Left lobe of liver (tissue), 2 donors: ENCODE data around the gene OR56B4. TPM values are rescaled to one million over a fixed set of nuclear protein-coding genes. Genes with fewer than 3 reads are reported as not detected.
"Not testable (repeated sequence)": the region's sequence is repeated elsewhere in the genome, so short reads cannot be mapped to it uniquely, and the experiment has no call there.

ENCODE experiments used
- ATAC-seq: fragments of 200-7000 bp; cut with Tn5 transposase; one replicate; pipeline ENCODE4 v1.9.1; 2020; ENCODE audit warnings: mild to moderate bottlenecking, moderate library complexity
- DNase-seq: peaks from one replicate; pipeline ENCODE4 v3.0.0-alpha.2; 2020; ENCODE audit warnings: low spot score
- total RNA-seq: library from RNA; stranded (reverse); gene quantifications from one replicate; pipeline ENCODE4 v1.2.1, GENCODE V29; 2021
- donor health status: DM: no; HTN: no; CAD: no; lungs with moderate emphysema.
- donor health status: DM: no; HTN: yes; CAD: no.

OR56B4 gene
- total RNA-seq, result not detected

GRCh38 chr11:6107384-6107783 is at the start of gene OR56B4:
Gene OR56B4, plus strand, starts transcription at chr11:6107684. Its CDS starts 95 bp downstream, at chr11:6107779.
- ATAC-seq, DNase-seq: not testable (repeated sequence)

DNA sequence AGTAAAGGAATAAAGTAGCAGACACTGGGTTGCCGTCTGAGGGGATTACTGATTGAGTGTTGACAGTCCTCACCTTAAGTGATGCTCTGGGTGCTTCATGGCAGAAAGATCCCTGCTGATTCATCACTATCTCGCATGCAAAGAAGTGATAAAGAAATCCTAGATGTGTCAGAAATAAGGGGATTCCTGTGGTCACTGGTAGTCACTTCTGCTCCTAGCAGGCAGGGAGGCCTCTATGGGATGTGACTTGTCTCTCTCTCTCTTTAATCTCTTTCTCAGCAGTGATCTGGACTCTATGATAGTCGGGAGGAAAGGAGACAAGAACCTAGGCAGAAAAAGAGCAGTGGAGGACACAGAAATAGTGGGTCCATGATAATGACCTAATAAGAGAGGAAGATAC is 46.0 kb upstream of the OR56B4 start:
- ATAC-seq (no peak), DNase-seq (no peak)

- DNase-seq (no peak), ATAC-seq (no peak)
These were observed 44.7 kb upstream of the OR56B4 start for GRCh38 chr11:6062691-6063358.

GRCh38 chr11:6067502-6067901 is 40.0 kb upstream of the OR56B4 start:
- ATAC-seq, result no peak
- no peak for DNase-seq

GRCh38 chr11:6076443-6076842 is 31.0 kb upstream of the OR56B4 start:
- DNase-seq, ATAC-seq: not testable (repeated sequence)

DNA sequence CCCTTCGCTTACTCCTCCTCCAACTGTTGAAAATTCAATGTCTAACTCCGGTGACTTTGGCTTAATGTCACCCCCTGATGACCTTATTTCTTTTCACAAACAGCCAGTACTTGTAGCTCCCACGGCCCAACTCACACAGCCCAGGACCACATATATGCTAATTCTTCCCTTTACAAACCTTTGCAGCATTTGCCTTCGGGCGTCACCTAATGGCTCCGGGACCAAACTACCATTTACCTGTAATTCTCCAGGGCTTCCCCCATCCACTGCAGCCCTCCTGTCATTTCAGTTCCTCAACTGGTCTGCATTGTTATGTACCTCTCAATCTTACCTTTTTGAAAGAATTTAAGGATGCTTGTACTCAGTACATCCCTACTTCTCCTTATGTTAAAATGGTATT is 29.8 kb upstream of the OR56B4 start:
- no peak for ATAC-seq

DNA sequence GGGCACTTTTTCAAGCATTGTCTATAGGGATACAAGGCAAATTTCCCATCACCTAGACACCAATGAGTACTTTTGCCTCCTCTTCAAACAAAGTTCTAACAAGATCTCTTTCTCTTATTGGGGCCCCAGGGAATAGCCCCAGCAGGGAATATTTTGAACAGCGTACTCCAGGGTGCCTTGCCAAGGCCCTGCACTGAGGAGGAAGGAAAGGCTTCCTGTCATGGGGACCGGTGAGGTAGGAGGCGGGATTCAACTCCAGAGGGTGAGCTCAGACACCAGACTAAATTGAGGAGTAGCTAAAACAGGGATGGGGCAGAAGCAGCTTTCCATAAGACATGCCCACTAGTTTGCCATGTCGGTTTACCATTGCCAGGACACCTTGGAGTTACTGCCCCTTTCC is 28.0 kb upstream of the OR56B4 start:
- DNase-seq (no peak), ATAC-seq (no peak)

More for the DNA sequence above, 29.8 kb upstream of the OR56B4 start:
- DNase-seq, result no peak

- DNase-seq (no peak), ATAC-seq (no peak)
These were observed 24.4 kb upstream of the OR56B4 start for GRCh38 chr11:6083129-6083528.

GRCh38 chr11:6084587-6084986 is 22.9 kb upstream of the OR56B4 start:
- ATAC-seq (no peak), DNase-seq (no peak)

- DNase-seq (no peak), ATAC-seq (no peak)
These were observed 13.3 kb upstream of the OR56B4 start for GRCh38 chr11:6094186-6094585.

DNA sequence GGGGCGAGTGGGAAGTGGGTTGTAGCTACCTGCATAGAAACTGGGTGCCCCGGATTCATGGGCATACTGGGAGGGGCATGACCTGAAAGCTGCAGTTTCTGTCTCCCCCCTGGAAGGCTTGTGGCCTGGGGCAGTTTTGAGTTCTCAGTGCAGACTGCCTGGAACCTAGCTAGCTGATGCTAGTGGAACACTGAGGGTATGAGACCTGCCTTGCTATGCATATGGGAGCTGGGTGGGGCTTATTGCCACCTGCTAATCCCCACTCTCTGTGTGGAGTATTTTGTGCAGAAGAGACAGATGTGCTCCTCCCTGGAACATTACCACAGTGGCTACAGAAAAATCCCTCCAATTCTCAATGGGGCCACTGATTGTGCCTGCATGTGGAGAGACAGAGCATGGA is 11.7 kb upstream of the OR56B4 start:
- no peak for ATAC-seq
- no peak for DNase-seq

DNA sequence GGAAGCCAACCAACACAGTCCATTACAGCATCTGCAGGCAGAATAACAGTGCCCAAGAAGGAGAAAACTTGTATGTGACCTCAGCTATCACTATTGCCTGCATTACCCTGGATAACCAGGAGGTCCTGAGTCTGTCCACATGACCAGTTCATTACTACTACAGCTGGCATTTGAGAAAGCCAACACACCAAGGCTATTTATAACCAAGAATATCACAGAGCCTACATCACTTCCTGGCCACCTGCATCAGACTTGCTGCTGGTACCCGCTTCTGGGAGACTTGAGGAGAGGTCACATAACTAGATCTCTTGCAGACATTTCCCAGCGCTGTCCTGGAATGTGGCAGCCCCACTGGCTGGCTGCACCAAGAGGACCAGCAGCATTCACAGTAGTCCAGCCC is 11.1 kb upstream of the OR56B4 start:
- no peak for ATAC-seq
- DNase-seq, result no peak

DNA sequence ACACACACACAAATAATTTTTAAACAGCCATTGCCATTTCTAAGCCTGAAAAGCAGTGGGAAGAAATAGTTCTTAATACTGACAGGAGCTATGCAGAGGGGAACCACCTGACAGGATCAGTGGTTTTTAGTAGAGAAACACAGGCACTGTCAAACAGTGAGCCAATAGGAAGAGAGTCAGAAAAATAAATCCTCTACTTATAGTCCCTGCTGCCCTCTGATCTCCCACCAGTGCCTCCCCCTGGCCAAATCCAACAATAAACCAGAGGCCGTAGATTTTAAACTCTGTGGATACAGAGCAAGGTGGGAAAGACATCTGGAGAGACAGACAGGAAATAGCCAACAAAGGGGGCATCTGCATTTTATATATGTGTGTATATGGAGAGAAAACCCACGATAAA is 7.9 kb upstream of the OR56B4 start:
- no peak for ATAC-seq
- DNase-seq, result no peak

DNA sequence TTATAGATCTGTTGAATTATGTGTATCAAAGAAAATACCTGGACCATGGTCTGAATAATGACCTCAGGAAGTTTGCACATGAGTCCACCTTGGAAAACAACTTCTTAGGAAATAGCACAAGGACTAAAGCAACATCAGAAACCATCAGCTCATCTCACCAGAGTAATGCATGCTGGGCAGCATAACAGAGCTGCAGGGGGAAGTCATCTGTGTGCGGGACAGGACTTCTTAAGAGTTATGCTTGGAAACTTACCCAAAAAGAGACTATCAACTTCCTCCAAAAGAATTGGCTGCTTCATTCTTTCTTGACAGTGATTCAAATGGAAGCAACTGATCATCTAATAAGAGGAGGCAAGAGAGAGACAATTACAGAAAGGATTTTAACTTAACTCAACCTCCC is 2.5 kb downstream of the OR56B4 start:
- no peak for ATAC-seq

DNA sequence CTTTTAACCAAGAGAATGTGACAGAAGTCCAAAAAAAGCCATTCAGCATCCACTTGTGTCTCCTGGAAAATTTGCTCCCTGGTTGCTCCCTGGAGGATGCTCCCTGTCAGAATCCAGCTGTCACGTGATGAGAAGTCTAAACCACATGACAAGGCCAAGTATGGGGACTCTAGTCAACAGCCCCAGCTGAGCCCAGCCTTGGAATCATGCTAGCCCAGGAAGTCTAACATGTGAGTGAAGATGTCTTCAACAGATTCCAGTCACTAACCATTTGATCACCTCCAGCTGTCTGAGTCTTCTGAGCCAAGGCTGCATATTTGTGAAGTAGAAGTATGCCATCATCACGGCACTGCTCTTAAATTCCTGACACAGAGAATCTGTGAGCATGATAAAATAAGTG is 4.2 kb downstream of the OR56B4 start:
- DNase-seq (no peak), ATAC-seq (no peak)

More for the DNA sequence above, 2.5 kb downstream of the OR56B4 start:
- no peak for DNase-seq

DNA sequence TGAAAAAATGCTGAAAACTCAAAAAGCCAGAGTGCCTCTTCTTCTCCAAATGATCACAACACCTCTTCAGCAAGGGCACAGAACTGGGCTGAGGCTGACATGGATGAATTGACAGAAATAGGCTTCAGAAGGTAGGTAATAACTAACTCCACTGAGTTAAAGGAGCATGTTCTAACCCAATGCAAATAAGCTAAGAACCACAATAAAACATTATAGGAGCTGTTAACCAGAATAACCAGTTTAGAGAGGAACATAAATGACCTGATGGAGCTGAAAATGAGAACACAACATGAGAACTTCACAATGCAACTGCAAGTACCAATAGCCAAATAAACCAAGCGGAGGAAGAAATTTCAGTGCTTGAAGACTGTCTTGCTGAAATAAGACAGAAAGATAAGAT is 9.2 kb downstream of the OR56B4 start:
- ATAC-seq, result no peak

GRCh38 chr11:6124245-6124644 is 16.8 kb downstream of the OR56B4 start:
- ATAC-seq (no peak), DNase-seq (no peak)

More for the DNA sequence above, 9.2 kb downstream of the OR56B4 start:
- no peak for DNase-seq

GRCh38 chr11:6127881-6128280 is 20.4 kb downstream of the OR56B4 start:
- ATAC-seq, result no peak
- no peak for DNase-seq

GRCh38 chr11:6129011-6129410 is 21.5 kb downstream of the OR56B4 start:
- no peak for DNase-seq
- no peak for ATAC-seq

DNA sequence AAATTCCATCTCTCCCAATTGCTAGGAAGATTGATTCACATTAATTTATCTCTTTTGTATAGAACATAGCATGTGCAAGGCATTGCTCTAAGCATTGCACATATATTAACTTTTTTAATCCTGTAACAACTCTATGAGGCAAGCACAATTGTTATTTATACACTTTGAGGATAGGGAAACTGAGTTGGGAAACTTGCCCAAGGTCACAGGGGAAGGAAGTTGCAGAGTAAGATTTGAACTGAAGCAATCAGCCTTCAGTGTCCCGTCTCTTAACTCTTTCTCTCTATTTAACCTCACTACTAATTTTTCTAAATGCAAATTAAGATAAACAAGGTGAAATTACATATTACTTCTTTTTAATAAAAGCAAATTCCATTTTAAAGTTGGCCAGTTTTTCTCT is 22.2 kb downstream of the OR56B4 start:
- no peak for DNase-seq
- no peak for ATAC-seq

DNA sequence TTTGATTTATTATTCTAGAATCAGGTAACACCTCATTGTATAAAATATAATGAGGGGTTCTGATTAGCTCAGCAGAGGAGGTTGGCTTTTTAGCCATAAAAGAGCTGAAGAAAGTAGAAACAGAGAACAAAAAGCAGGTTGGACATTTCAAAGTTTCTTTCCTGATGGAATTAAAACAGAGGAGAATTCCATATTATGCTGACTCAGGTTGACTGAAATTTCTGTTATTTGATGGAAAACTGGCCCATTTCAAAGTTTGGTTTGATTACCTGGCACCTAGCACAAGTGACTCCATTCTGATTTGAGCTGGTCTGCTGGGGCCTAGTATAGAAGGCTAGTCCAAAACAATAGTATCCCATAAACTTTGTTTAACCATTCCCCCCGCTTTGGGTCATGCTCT is 24.9 kb downstream of the OR56B4 start:
- DNase-seq, result no peak
- ATAC-seq, result no peak

- DNase-seq, ATAC-seq: not testable (repeated sequence)
These were observed 28.5 kb downstream of the OR56B4 start for GRCh38 chr11:6135936-6136335.

DNA sequence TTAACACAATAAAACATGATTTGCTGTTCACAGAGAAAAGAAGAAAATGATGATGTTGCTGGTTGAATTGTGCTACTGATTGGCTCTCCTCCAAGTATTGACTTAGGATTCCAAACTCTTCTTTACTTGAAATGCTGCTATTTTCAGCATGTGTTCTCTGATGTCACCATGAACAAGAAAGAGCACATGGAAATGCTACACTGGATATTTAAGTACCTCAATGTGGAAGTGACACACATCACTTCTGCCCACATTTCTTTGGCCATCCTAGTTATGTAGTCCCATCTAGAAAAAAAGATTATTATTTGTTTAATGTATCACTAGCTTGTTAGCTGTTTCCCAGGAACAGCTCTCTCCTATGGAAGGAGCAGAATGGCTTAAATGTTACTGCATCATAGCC is 35.5 kb downstream of the OR56B4 start:
- ATAC-seq, result no peak
- DNase-seq, result no peak
